SH-SY5Y (cell line): ENCODE results near the gene SLC4A7.

Experiments used
- GATA2 ChIP-seq: IDR thresholded peaks from 2 replicates; pipeline ENCODE4 v1.6.1; 2011; ENCODE audit warnings: mild to moderate bottlenecking, low read depth, low read length
- GATA3 ChIP-seq: IDR thresholded peaks from 2 replicates; pipeline ENCODE4 v1.6.1; 2011; ENCODE audit warnings: low read depth, mild to moderate bottlenecking, low read length, moderate library complexity

The SLC4A7 gene

DNA sequence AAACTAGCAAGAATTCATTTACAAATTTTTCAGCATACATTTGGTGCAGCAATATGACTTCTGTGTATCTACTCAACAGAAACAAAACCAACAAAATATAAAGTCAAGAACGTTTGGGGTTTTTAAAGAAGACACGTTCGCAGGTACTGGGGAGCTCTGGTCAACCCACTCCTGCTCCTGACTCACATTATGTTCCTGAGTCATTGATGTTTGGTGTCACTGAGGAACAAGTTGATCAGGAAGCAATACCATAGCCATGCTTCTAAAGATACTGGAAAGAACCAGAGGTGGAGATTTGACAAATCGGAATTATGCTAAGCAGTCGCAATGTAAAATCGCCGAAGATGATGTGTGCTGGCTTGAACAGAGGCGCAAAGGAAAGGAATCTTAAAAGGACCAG, 22.0 kb downstream of the SLC4A7 start:
- no peak for TF ChIP-seq GATA3
- no peak for TF ChIP-seq GATA2

DNA sequence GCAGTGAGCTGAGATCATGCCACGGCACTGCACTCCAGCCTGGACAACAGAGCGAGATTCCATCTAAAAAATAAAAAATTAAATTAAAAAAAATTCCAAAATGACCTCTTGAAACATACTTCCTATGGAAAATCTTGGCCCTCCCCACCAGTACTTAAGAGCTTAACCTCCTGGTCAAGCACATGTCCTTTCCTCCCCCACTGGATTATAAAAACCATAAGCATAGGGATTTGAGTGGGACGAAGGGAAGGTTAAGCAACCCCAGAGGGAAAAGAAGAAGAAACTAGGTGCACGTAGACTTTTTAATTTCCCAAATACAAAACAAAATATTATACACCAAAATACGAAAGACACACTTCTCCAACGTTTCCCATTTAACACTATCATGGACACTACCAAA, 25.3 kb downstream of the SLC4A7 start:
- no peak for TF ChIP-seq GATA2
- TF ChIP-seq GATA3 = no peak

DNA sequence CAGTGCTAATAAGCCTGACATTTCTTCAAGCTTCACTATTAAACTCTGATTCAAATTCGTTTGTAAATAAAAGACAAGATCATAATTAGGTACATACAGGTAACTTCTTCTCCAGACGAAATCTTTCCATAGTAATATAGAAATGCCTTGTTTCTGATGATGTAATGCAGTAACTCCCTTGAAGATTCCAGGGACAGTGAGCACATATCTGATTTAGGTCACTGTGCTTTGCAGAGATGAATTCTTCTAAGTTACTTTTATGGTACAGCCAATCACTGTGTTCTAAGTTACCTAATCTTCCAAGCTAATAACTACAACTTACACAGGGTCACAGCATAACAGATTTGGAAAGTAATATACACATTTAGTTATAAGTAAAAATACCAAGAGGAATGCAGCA, 27.6 kb downstream of the SLC4A7 start:
- TF ChIP-seq GATA2 = no peak
- no peak for TF ChIP-seq GATA3

DNA sequence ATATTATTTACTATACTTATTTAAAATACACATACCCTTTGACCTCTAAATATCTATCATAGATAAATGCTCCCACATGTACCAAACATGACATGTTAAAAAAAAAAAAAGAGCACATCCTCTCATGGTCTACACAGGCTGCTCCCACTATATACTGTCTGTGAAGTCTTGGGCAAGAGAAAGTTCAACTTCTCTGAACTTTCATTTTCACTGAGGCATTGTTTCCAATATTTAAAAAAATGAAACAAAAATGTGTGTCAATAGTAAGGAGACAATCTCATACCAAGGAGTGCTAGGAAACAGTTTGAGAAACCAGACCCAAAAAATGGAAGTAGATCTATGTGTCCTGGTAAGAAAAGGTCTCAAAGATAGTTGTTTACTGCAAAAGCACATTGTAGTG, 29.3 kb downstream of the SLC4A7 start:
- no peak for TF ChIP-seq GATA3

DNA sequence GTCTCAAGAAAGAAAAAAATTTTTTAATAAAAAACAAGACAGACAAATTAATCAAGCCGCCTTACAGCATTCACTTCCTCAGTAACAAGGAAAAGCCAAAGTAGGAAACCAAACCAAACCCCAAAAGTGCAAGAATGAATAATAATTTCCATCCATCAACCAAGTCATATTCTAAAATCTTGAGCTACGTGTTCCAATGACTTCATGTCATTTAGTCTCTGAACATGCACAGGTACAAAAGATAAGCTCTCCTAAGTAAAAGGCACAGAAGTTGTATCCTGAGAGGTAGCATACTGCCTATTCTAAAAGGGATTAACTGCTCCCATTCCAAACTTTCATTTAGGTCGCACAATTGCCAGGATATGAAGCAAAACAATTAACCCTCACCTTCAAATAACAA, 29.7 kb downstream of the SLC4A7 start:
- TF ChIP-seq GATA3 = no peak
- no peak for TF ChIP-seq GATA2

DNA sequence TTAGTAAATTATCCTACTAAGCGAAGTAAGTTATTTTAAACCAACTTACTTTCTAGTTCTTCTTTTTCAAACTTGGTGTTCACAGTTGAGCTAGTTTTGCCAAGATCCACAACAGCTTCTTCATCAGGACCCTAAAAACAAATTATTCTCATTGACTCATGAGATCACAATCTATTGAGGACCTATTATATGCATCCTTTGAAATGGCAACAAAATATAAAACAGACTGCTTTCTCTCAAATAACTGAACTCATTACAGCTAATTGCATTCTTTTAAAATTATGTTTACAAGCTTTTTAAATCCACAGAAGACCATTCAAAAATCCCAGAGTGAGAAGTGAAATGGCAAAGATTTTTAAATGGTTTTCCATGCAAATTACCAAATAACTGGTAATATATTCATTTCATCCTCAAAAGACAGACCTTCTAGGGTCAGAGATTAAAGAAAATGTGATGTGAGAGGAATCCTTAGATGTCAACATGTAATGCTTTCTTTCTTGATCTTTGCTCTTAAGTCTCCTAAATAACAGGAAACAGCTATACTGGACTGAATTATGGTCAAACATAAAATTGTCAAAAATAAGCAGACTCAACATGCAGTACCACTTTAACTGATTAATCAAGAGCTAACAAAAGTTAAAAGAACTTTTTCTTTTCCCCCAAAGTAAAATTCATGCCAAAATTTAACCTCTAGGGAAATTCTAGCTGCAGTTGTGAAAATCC, 31.7 kb downstream of the SLC4A7 start:
- no peak for TF ChIP-seq GATA3
- TF ChIP-seq GATA2 = no peak

DNA sequence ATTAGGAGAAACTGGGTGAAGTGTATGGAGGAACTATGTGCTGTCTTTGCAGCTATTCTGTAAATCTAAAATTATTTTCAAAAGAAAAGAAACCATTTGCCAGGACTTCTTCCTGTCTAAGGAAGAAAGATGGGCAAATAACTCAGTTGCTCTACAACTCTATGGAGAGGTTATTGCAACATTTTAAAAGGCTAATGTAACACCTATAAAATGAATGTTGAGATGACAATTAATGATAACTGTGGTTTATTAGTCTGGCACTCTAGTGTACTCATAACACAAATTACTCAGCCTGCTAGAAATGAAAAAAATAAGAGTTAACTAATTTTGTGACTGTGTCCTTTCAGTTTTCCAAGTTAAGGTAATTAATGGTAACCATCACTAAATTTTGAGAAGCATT, 32.3 kb downstream of the SLC4A7 start:
- no peak for TF ChIP-seq GATA3
- TF ChIP-seq GATA2 = no peak

DNA sequence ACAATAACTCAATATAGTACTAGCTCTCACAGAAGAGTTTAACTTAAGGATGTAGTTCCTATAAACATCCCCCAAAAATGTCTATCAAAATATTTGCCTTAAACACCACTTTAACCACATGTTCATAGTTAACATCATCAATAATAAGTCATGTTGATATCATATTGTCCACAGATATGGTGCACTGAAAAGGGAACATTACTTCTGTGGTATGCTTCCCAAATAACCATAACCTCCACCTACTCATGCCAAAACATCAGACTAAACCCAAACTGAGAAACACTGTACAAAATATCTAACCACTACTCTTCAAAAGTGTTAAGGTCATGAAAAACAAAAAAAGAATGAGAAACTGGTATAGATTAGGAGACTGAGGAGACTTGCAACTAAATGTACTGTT, 32.9 kb downstream of the SLC4A7 start:
- TF ChIP-seq GATA3 (no peak), GATA2 (no peak)

DNA sequence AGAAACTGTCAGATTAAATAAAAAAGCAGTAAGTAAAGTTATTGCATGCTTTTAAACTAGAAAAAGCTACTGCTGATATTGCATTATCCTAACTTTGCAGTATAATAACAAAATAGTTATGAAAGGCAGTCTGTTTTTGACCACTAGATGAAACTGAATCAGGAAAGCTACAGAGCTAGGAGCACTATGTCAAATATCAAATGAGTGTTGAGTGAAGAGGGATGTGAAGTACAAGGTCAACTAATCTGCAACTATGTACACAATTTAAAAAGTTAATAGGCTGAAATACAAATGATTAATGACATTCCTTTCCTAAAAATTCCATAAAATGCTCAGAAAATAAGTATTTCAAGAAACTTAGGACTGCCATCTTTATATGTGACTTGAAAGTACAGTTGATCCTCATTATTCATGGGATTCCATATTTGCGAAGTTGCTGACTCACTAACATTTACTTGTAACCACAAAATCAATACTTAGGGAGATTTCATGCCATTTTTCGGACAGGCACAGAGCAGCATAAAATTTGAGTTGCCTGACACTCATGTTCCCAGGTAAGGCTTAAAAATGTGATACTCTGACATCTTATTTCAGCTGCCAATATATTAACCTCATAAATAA, 34.5 kb downstream of the SLC4A7 start:
- TF ChIP-seq GATA3 (no peak), GATA2 (no peak)

DNA sequence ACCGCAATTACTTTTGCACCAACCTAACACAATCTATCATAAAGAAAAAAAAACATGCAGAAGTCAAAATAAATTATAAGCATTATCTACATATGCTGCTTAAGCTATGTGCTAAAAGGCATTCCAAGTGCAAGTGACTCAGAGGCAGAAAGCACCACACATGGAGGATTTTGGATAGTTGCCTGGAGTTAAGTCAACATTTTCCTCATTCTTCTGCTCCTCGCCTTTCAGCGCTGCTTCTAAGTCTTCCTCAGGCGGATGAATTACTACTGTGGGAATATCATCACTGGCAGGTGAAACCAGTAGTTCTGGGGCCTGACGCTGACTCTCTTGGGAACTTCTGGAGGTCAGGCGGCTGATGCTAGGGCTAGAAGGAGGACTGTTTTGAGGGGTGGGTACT, 53.1 kb downstream of the SLC4A7 start:
- no peak for TF ChIP-seq GATA2
- TF ChIP-seq GATA3 = no peak

DNA sequence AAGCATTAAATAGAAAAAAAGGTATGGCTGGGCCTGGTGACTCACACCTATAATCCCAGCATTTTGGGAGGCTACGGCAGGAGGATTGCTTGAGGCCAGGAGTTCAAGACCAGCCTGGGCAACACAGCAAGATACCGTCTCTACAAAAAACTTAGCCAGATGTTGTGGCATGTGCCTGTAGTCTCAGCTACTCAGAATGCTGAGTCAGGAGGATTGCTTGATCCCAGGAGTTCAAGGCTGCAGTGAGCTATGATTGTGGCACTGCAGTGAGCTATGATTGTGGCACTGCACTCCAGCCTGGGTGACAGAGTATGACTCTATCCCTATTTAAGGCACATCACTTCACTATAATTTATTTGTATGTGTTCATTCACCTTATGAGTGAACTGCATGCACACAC, 54.3 kb downstream of the SLC4A7 start:
- TF ChIP-seq GATA3 (no peak), GATA2 (no peak)

DNA sequence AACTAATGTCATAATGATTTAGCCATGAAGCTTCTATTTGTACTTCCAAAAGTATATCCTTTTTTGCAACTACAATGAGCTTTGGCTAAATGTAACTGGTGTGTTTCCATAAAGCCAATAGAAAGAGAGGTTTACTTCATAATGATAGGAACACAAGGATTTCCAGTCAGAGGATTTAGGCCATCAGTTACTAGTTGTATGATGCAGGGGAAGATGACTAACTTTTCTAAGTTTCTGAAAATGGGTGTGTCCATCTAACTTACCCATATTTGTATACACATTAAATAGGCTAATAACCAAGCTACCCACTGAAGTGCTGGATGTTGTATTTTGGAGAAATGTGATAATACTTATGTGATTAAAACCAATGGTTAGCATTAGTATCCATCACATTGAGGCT, 55.7 kb downstream of the SLC4A7 start:
- no peak for TF ChIP-seq GATA2
- TF ChIP-seq GATA3 = no peak

DNA sequence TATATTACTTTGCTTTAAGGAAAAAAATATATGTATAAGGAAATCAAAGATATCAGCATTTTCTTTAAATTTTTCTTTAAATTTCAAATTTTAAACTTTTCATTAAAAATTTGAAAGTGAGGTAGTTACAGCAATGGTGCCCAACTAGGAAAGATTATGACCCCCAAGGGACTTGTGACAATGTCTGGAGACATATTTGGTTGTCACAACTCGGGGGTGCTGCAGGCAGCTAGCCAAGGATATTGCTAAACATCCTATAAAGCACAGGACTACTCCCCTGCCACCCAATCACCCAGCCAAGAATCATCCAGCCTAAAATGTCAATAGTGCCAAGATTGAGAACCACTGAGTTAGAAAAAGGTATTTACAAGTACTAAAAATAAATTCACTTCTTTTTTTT, 57.3 kb downstream of the SLC4A7 start:
- TF ChIP-seq GATA3 (no peak), GATA2 (no peak)

DNA sequence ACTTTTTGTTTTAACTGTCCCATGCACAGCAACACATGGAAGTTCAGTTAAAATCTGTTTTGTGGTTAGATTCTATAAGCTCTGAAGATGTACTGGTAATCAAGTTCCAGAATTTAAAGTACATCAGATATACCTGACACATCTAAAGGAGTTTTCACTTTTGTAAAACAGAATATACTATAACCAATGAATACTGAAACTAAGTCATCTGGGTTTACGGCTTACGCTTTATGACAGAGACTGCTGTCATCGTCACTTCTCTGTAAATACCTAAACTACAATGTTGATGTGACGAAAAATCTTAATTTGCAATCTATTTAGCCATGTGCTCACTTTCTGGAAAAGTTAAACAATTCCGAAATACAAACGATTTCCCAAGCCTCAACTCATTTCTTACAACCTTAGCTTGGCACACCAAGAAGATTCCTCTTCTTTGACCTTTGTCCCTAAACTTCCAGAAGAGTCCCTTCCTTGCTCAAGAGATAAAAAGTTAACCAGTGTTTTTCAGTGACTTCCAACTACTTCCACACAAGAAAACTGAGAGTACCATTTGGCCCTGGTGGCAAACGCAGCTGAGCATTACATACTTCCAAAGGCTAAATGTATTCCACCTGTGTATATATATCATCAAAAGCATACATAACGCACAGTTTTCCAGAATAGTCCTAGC, 58.2 kb downstream of the SLC4A7 start:
- TF ChIP-seq GATA2 (no peak), GATA3 (no peak)

DNA sequence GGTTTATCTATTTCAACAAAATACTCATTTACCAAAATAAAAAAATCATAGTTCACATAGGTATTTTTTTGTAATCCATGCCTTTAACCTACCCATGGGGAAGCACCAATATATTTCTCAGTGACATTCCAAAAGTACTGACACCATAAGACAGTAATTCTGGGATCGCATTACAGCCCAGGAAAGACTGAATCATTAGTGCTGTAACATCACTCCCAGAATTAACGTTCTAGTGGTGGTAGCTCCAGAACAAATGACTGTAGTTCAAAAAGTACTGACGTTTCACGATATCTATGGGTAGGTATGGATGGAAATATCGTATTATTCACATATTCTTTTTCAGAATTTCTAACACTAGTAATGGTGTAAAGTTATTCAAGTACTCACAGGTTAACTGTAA, 60.7 kb downstream of the SLC4A7 start:
- no peak for TF ChIP-seq GATA3
- TF ChIP-seq GATA2 = no peak

DNA sequence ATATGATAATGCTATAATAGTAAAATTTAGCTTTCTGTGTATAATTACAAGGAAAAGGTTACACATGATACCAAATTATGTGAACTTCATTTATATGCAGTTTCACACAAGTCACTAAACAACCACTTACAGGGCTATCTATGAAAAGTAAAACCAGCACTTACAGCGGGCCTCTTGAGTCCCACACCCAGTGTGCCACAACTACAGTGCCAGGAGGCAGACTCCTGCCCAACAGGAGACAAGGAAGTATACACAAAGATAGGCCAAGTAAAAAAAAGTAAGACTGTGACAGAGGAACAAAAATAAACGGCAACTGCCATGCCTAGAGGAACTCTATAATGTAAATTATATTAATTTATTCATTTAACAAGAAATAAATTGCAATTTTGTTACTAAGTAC, 61.6 kb downstream of the SLC4A7 start:
- TF ChIP-seq GATA3 (no peak), GATA2 (no peak)

DNA sequence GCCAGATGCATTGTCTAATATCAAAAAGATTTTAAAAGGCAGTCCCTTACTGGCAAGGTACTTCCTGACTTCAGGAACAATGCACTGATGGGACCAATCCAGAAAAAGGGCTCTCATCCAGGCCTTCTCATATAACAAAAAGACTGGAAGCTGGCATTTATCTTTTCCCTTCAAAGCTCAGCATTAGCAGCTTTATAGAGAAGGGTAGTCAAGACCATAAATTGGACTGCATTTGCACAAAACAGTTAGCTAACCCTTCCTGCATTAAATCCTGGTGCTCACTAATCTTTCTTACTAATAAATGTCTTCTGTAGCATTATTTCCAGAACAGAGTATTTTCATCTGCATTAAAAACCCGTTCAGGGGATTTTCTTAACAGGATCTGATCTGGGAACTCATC, 69.0 kb downstream of the SLC4A7 start:
- no peak for TF ChIP-seq GATA3
- no peak for TF ChIP-seq GATA2
